K562 (cell line): Measurements from ENCODE around the gene RPL28. TPM values are rescaled to one million over a fixed set of nuclear protein-coding genes. Genes with fewer than 3 reads are reported as not detected.

Source experiments
- ARHGAP35 ChIP-seq: fragments of 450-650 bp; IDR thresholded peaks from 2 replicates; pipeline ENCODE4 v1.6.1; 2018; ENCODE audit not compliant: partially characterized antibody
- HNRNPK ChIP-seq: fragments of 200-400 bp; formaldehyde crosslinking; IDR thresholded peaks from one replicate; pipeline ENCODE4 v1.6.1; 2018; ENCODE audit warnings: mild to moderate bottlenecking, low read depth, low read length; ENCODE audit not compliant: poor library complexity, severe bottlenecking
- KDM1A ChIP-seq, 2 experiments: fragments of 450-650 bp; IDR thresholded peaks; 2 replicates each; pipeline ENCODE4 v1.6.1; 2016; ENCODE audit warnings: mild to moderate bottlenecking in 2 of 2
- MYNN ChIP-seq, 2 experiments: sonication (generic); formaldehyde crosslinking in 1 of 2; IDR thresholded peaks; 2 replicates each; pipeline versions ENCODE4 v1.5.0 to v1.6.1; 2016 to 2020; ENCODE audit warnings: antibody characterized with exemption in 1 of 2, missing genetic modification reagents in 1 of 2
- NR2C2 ChIP-seq, 2 experiments: fragments of 200-800 bp in 1 of 2; sonication (Bioruptor generic) in 1 of 2; sonication (generic) in 1 of 2; formaldehyde crosslinking in 1 of 2; IDR thresholded peaks; 2 replicates each; pipeline versions ENCODE4 v1.6.1 to v1.8.0; 2016 to 2022; ENCODE audit warnings: mild to moderate bottlenecking in 1 of 2, missing compliant biosample characterization in 1 of 2, missing genetic modification characterization in 1 of 2, missing genetic modification reagents in 1 of 2
- NR2F6 ChIP-seq: fragments of 450-650 bp; formaldehyde crosslinking; IDR thresholded peaks from 2 replicates; pipeline ENCODE4 v1.4.0; 2020; ENCODE audit warnings: mild to moderate bottlenecking
- PML ChIP-seq: IDR thresholded peaks from 2 replicates; pipeline ENCODE4 v1.6.1; 2012; ENCODE audit warnings: low read length, inconsistent platforms
- POLR2AphosphoS2 ChIP-seq: IDR thresholded peaks from 2 replicates; pipeline ENCODE4 v1.6.1; 2012; ENCODE audit warnings: low read length, improper control_type of control experiment
- RBM39 ChIP-seq: fragments of 200-400 bp; formaldehyde crosslinking; optimal IDR thresholded peaks from 2 replicates; pipeline ENCODE3; 2018; ENCODE audit warnings: low read depth, low read length
- RERE ChIP-seq: sonication (generic); formaldehyde crosslinking; IDR thresholded peaks from 2 replicates; pipeline ENCODE4 v1.8.0; 2023; ENCODE audit warnings: missing genetic modification reagents, mild to moderate bottlenecking, borderline replicate concordance
- SAP30 ChIP-seq: fragments of 200-600 bp; sonication (generic); IDR thresholded peaks from 2 replicates; pipeline ENCODE4 v1.6.1; 2012; ENCODE audit warnings: borderline replicate concordance, low read depth, mild to moderate bottlenecking, moderate library complexity, low read length, control low read depth, inconsistent platforms; ENCODE audit not compliant: insufficient read depth, poor library complexity, severe bottlenecking
- ZNF184 ChIP-seq: sonication (generic); formaldehyde crosslinking; IDR thresholded peaks from 2 replicates; pipeline ENCODE4 v1.5.0; 2020; ENCODE audit warnings: missing genetic modification reagents
- ZNF655 ChIP-seq: fragments of 250-450 bp; sonication (Bioruptor Pico); IDR thresholded peaks from 2 replicates; pipeline ENCODE4 v1.5.0; 2021
- polyA plus RNA-seq, 8 experiments: library from polyadenylated mRNA; depleted of rRNA in 4 of 8; stranded (reverse) in 5 of 8; unstranded in 3 of 8; fragments of >200 nt; fragmentation: Nextera tagmentation in 2 of 8; fragmentation: Illumina TruSeq in 1 of 8; extraction: Ambion mirVana in 2 of 8; extraction: Trizol in 1 of 8; gene quantifications; 2 replicates each; pipeline versions ENCODE4 v1.2.1 to v1.2.3, GENCODE V29; 2011 to 2014; ENCODE audit warnings: inconsistent platforms in 1 of 8, missing spikeins in 1 of 8
- total RNA-seq, 7 experiments: library from RNA; depleted of rRNA in 6 of 7; stranded (reverse); fragments of >200 nt in 6 of 7; fragmentation: Illumina TruSeq in 2 of 7; extraction: Trizol in 2 of 7; gene quantifications; 2 replicates each; pipeline versions ENCODE4 v1.2.1 to v1.2.3, GENCODE V29; 2011 to 2021; ENCODE audit warnings: low replicate concordance in 1 of 7
- TF ChIP-seq, protein P1 (sequence below): fragments of 250-450 bp; sonication (Bioruptor Pico); IDR thresholded peaks from 2 replicates; pipeline ENCODE4 v1.5.0; 2020; ENCODE audit warnings: mild to moderate bottlenecking
- TF ChIP-seq, protein P2 (sequence below): fragments of 450-650 bp; IDR thresholded peaks from 2 replicates; pipeline ENCODE4 v1.6.1; 2016; ENCODE audit warnings: borderline replicate concordance

RPL28 gene
- total and polyA plus RNA-seq, 9 of the 15 experiments (the other 6 are each of a cell fraction or from before 2014, with no cell fraction given): 124 to 3,106 (median 622) TPM

- no peak for TF ChIP-seq NR2C2 (CRISPR knock-in tag; IDR thresholded peaks at IDR 0.05)
- peak; percentile 20; the same call in 1 of the 2 replicates for TF ChIP-seq NR2C2 (tag; IDR thresholded peaks at IDR 0.05)
- no peak for TF ChIP-seq ARHGAP35
- no peak for TF ChIP-seq RERE
- no peak for TF ChIP-seq NR2F6 (CRISPR knock-in tag)
- no peak for TF ChIP-seq ZNF184 (CRISPR knock-in tag)
- no peak for TF ChIP-seq POLR2AphosphoS2
- TF ChIP-seq, protein P1, sequence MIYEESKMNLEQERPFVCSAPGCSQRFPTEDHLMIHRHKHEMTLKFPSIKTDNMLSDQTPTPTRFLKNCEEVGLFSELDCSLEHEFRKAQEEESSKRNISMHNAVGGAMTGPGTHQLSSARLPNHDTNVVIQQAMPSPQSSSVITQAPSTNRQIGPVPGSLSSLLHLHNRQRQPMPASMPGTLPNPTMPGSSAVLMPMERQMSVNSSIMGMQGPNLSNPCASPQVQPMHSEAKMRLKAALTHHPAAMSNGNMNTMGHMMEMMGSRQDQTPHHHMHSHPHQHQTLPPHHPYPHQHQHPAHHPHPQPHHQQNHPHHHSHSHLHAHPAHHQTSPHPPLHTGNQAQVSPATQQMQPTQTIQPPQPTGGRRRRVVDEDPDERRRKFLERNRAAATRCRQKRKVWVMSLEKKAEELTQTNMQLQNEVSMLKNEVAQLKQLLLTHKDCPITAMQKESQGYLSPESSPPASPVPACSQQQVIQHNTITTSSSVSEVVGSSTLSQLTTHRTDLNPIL (CRISPR knock-in tag): no peak
- TF ChIP-seq ZNF655 (CRISPR knock-in tag): no peak
- no peak for TF ChIP-seq MYNN (IDR thresholded peaks at IDR 0.05)
- no peak for TF ChIP-seq MYNN (CRISPR knock-in tag; IDR thresholded peaks at IDR 0.05)
- TF ChIP-seq SAP30: no peak
- TF ChIP-seq, protein P2, sequence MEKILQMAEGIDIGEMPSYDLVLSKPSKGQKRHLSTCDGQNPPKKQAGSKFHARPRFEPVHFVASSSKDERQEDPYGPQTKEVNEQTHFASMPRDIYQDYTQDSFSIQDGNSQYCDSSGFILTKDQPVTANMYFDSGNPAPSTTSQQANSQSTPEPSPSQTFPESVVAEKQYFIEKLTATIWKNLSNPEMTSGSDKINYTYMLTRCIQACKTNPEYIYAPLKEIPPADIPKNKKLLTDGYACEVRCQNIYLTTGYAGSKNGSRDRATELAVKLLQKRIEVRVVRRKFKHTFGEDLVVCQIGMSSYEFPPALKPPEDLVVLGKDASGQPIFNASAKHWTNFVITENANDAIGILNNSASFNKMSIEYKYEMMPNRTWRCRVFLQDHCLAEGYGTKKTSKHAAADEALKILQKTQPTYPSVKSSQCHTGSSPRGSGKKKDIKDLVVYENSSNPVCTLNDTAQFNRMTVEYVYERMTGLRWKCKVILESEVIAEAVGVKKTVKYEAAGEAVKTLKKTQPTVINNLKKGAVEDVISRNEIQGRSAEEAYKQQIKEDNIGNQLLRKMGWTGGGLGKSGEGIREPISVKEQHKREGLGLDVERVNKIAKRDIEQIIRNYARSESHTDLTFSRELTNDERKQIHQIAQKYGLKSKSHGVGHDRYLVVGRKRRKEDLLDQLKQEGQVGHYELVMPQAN: 0 out of 2 replicates have a peak, but pooled peaks have one; percentile 4
- no peak for TF ChIP-seq HNRNPK
- TF ChIP-seq KDM1A (IDR thresholded peaks at IDR 0.05): no peak
- TF ChIP-seq PML: no peak
- TF ChIP-seq RBM39: no peak
These were observed 43.9 kb upstream of the RPL28 start (continued) for GRCh38 chr19:55341595-55342531.
